ENCODE results near the gene KLHL5. TPM values are rescaled to one million over a fixed set of nuclear protein-coding genes. Genes with fewer than 3 reads are reported as not detected.

Gene KLHL5
- total and polyA plus RNA-seq, 2 experiments from 2014 or later, result 27.0 to 43.3 TPM

GRCh38 chr4:39085891-39086290 is 23.9 kb downstream of the KLHL5 start:
- H3K36me3 ChIP-seq (ENCODE audit: low read depth), result no peaks in the 10 kb centered on the region; the same call in 1 of the 2 replicates
- no peak overlapping the region for H3K9ac ChIP-seq
- in situ Hi-C loops (cut with MboI), result no loop called here
- peak; percentile 85 for DNase-seq
- H3K27me3 ChIP-seq (replicated peaks; ENCODE audit: insufficient read depth), result no peaks in the 10 kb centered on the region
- H3K4me2 ChIP-seq (ENCODE audit: unreplicated experiment), result peak overlapping the region; percentile 11
- H3F3A ChIP-seq (ENCODE audit: insufficient read depth), result peaks cover 24% of the 10 kb centered on the region; the same call in 1 of the 2 replicates
- no peak for TF ChIP-seq EZH2phosphoT487 (IDR thresholded peaks at IDR 0.05; ENCODE audit: insufficient read depth, low read depth)
- no peak for TF ChIP-seq EZH2 (IDR thresholded peaks at IDR 0.05; ENCODE audit: insufficient read depth, poor library complexity, severe bottlenecking)
- H3K27ac ChIP-seq, result peak overlapping the region; percentile 24; the same call in 1 of the 2 replicates
- H2AFZ ChIP-seq, result no peak overlapping the region
- peaks cover 31% of the 10 kb centered on the region for H3K4me1 ChIP-seq (ENCODE audit: insufficient read depth)
- no peak overlapping the region for H3K4me3 ChIP-seq
- no peaks in the 10 kb centered on the region for H3K9me2 ChIP-seq (ENCODE audit: insufficient read depth)
- no peaks in the 10 kb centered on the region for H3K9me3 ChIP-seq (ENCODE audit: low read depth)
- no peaks in the 10 kb centered on the region for H3K79me2 ChIP-seq (ENCODE audit: insufficient read depth)
- 66 to 69% methylated on average over 5 of the region's 5 CpGs for WGBS, 2 experiments (ENCODE audit: low coverage in 1 of 2, low lambda C conversion rate in 2 of 2, missing lambda C conversion rate in 2 of 2)
- H4K20me1 ChIP-seq (ENCODE audit: insufficient read depth), result no peaks in the 10 kb centered on the region

DNA sequence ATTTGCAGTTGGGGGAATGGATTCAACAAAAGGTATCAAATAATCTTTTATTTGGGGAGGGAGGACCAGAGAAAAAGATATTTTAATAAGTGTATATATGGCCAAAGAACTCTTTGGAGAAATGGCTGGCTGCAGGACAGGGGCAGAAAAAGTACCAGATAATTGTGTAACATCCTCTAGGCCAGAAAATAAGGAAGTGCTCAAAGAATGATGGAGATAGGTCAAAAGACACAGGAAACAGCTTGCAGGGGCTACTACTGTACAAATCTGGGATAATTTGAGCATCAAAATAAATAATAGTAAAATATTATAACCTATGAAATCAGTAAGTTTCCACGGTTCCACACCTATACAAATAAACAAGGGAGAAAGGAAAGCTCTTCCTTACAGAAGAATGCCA is 34.8 kb downstream of the KLHL5 start:
- Histone ChIP-seq H3K9ac (no peak overlapping the region), H3K4me3 (no peak overlapping the region)
- in situ Hi-C loops (cut with MboI), result no loop called here

DNA sequence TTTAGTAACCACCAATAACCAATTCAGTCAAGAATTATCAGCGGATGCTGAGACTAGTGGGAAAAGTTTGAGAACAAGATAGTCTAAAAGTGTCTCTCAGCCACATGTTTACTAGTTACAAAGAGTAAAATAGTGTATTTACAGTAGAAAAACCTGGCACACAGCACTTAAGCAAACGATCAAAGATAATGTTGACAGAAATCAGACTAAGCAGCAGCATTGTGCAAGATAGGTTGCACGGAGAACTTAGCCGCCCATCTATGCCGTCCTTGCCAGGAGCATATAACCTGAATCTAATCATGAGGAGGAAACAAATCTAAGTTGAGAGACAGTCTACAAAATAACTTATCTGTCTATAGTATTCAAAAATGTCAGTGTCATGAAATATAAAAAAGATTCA is 35.3 kb downstream of the KLHL5 start:
- no peak for DNase-seq
- in situ Hi-C loops (cut with MboI), result no loop called here
- WGBS, 2 experiments (ENCODE audit: low coverage in 1 of 2, low lambda C conversion rate in 2 of 2, missing lambda C conversion rate in 2 of 2), result 94 to 97% methylated on average over 5 of the region's 5 CpGs
- Histone ChIP-seq H3F3A (ENCODE audit: insufficient read depth) (no peaks in the 10 kb centered on the region), H3K4me1 (ENCODE audit: insufficient read depth) (no peaks in the 10 kb centered on the region), H3K27me3 (replicated peaks; ENCODE audit: insufficient read depth) (no peaks in the 10 kb centered on the region), H3K36me3 (ENCODE audit: low read depth) (peaks cover 7% of the 10 kb centered on the region; the same call in 1 of the 2 replicates), H3K9ac (no peak overlapping the region), H3K4me3 (no peak overlapping the region), H3K4me2 (ENCODE audit: unreplicated experiment) (no peak overlapping the region), H2AFZ (no peak overlapping the region), H4K20me1 (ENCODE audit: insufficient read depth) (no peaks in the 10 kb centered on the region), H3K9me2 (ENCODE audit: insufficient read depth) (no peaks in the 10 kb centered on the region), H3K79me2 (ENCODE audit: insufficient read depth) (no peaks in the 10 kb centered on the region), H3K9me3 (ENCODE audit: low read depth) (no peaks in the 10 kb centered on the region), H3K27ac (no peak overlapping the region)
- TF ChIP-seq EZH2 (IDR thresholded peaks at IDR 0.05; ENCODE audit: insufficient read depth, poor library complexity, severe bottlenecking) (no peak), EZH2phosphoT487 (IDR thresholded peaks at IDR 0.05; ENCODE audit: insufficient read depth, low read depth) (no peak)

More for the DNA sequence above, 34.8 kb downstream of the KLHL5 start:
- Histone ChIP-seq H3K36me3 (ENCODE audit: low read depth) (peaks cover 7% of the 10 kb centered on the region; the same call in 1 of the 2 replicates), H3K4me2 (ENCODE audit: unreplicated experiment) (no peak overlapping the region), H3K9me2 (ENCODE audit: insufficient read depth) (no peaks in the 10 kb centered on the region), H3F3A (ENCODE audit: insufficient read depth) (no peaks in the 10 kb centered on the region), H3K27ac (no peak overlapping the region), H3K4me1 (ENCODE audit: insufficient read depth) (no peaks in the 10 kb centered on the region), H3K27me3 (replicated peaks; ENCODE audit: insufficient read depth) (no peaks in the 10 kb centered on the region), H3K9me3 (ENCODE audit: low read depth) (no peaks in the 10 kb centered on the region), H3K79me2 (ENCODE audit: insufficient read depth) (no peaks in the 10 kb centered on the region), H4K20me1 (ENCODE audit: insufficient read depth) (no peaks in the 10 kb centered on the region), H2AFZ (no peak overlapping the region)
- WGBS, 2 experiments (ENCODE audit: low coverage in 1 of 2, low lambda C conversion rate in 2 of 2, missing lambda C conversion rate in 2 of 2), result 100% methylated on average over 1 of the region's 1 CpG
- TF ChIP-seq EZH2phosphoT487 (IDR thresholded peaks at IDR 0.05; ENCODE audit: insufficient read depth, low read depth), result no peak
- no peak for TF ChIP-seq EZH2 (IDR thresholded peaks at IDR 0.05; ENCODE audit: insufficient read depth, poor library complexity, severe bottlenecking)
- no peak for DNase-seq

DNA sequence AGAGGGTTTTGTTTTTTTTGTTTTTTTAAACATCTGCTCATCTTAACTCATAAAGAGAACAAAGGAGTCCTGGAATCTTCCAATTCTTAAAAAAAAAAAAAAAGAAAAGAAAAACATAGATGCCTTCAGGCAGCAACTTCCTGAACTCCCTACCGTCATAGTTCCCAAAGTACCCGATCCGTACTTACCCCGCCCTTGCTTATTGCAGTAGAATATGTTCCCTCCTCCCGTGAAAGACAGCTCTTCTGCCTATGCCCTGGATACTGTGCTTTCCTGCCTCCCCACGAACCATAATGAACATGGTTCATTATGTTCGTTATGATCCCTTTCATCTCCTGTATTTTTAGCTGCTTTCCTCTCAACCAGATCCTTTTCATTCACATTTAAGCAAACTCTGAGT is 40.3 kb downstream of the KLHL5 start:
- Histone ChIP-seq H3K27ac (no peak overlapping the region), H3F3A (ENCODE audit: insufficient read depth) (no peaks in the 10 kb centered on the region), H3K4me2 (ENCODE audit: unreplicated experiment) (no peak overlapping the region), H3K4me3 (no peak overlapping the region), H3K27me3 (replicated peaks; ENCODE audit: insufficient read depth) (no peaks in the 10 kb centered on the region), H3K9me2 (ENCODE audit: insufficient read depth) (no peaks in the 10 kb centered on the region), H3K9me3 (ENCODE audit: low read depth) (no peaks in the 10 kb centered on the region), H3K4me1 (ENCODE audit: insufficient read depth) (no peaks in the 10 kb centered on the region), H3K36me3 (ENCODE audit: low read depth) (peaks cover 3% of the 10 kb centered on the region; the same call in 1 of the 2 replicates), H2AFZ (no peak overlapping the region), H3K79me2 (ENCODE audit: insufficient read depth) (no peaks in the 10 kb centered on the region), H4K20me1 (ENCODE audit: insufficient read depth) (no peaks in the 10 kb centered on the region), H3K9ac (no peak overlapping the region)
- no peak for DNase-seq
- in situ Hi-C loops (cut with MboI), result no loop called here
- 87 to 88% methylated on average over 7 of the region's 7 CpGs for WGBS, 2 experiments (ENCODE audit: low coverage in 1 of 2, low lambda C conversion rate in 2 of 2, missing lambda C conversion rate in 2 of 2)
- TF ChIP-seq EZH2 (IDR thresholded peaks at IDR 0.05; ENCODE audit: insufficient read depth, poor library complexity, severe bottlenecking) (no peak), EZH2phosphoT487 (IDR thresholded peaks at IDR 0.05; ENCODE audit: insufficient read depth, low read depth) (no peak)

- in situ Hi-C loops (cut with MboI), result no loop called here
- H3K27ac ChIP-seq, result no peak overlapping the region
- H3K9me2 ChIP-seq (ENCODE audit: insufficient read depth), result no peaks in the 10 kb centered on the region
- H3K27me3 ChIP-seq (replicated peaks; ENCODE audit: insufficient read depth), result no peaks in the 10 kb centered on the region
- no peak overlapping the region for H3K9ac ChIP-seq
- WGBS, 2 experiments (ENCODE audit: low coverage in 1 of 2, low lambda C conversion rate in 2 of 2, missing lambda C conversion rate in 2 of 2), result 83 to 86% methylated on average over 6 of the region's 6 CpGs
- H3K4me3 ChIP-seq, result no peak overlapping the region
- H3F3A ChIP-seq (ENCODE audit: insufficient read depth), result no peaks in the 10 kb centered on the region
- TF ChIP-seq EZH2 (IDR thresholded peaks at IDR 0.05; ENCODE audit: insufficient read depth, poor library complexity, severe bottlenecking) (no peak), EZH2phosphoT487 (IDR thresholded peaks at IDR 0.05; ENCODE audit: insufficient read depth, low read depth) (no peak)
- DNase-seq, result no peak
- H3K9me3 ChIP-seq (ENCODE audit: low read depth), result no peaks in the 10 kb centered on the region
- peaks cover 3% of the 10 kb centered on the region for H3K36me3 ChIP-seq (ENCODE audit: low read depth)
- H2AFZ ChIP-seq, result no peak overlapping the region
- no peaks in the 10 kb centered on the region for H4K20me1 ChIP-seq (ENCODE audit: insufficient read depth)
- no peak overlapping the region for H3K4me2 ChIP-seq (ENCODE audit: unreplicated experiment)
- H3K79me2 ChIP-seq (ENCODE audit: insufficient read depth), result no peaks in the 10 kb centered on the region
- no peaks in the 10 kb centered on the region for H3K4me1 ChIP-seq (ENCODE audit: insufficient read depth)
Observed at GRCh38 chr4:39103291-39103690, 41.3 kb downstream of the KLHL5 start.
